ENCODE data around the gene NODAL. TPM values are rescaled to one million over a fixed set of nuclear protein-coding genes. Genes with fewer than 3 reads are reported as not detected.

NODAL gene
- total RNA-seq, 1 experiment from 2014 or later = 0.30 TPM

- TF ChIP-seq RAD21 (IDR thresholded peaks at IDR 0.05; ENCODE audit: low read depth) = no peak
- TF ChIP-seq CBX3 (IDR thresholded peaks at IDR 0.05; ENCODE audit: low read depth) = no peak
These were observed 31.4 kb upstream of the NODAL start (continued) for GRCh38 chr10:70472799-70473454.

GRCh38 chr10:70466951-70467350 is 25.5 kb upstream of the NODAL start:
- ChIA-PET CTCF (no interaction called here), POLR2A (no interaction called here), RAD21 (ENCODE audit: low non-redundant PET in 1 of 2, low total read pairs in 2 of 2, uncharacterized antibody in 2 of 2, unreplicated experiment in 2 of 2) (no interaction called here)
- no peak overlapping the region for H3K27ac ChIP-seq (ENCODE audit: low read depth, low read length)
- H3K36me3 ChIP-seq (ENCODE audit: control insufficient read depth in 1 of 2, insufficient read depth in 2 of 2, low read length in 2 of 2) = no peaks in the 10 kb centered on the region
- intact Hi-C loops (cut with micrococcal nuclease) = no loop called here
- TF ChIP-seq POLR2AphosphoS5 (IDR thresholded peaks at IDR 0.05; ENCODE audit: low read depth, low read length) = no peak
- TF ChIP-seq SRF (IDR thresholded peaks at IDR 0.05; ENCODE audit: low read depth) = no peak
- TF ChIP-seq YY1 (IDR thresholded peaks at IDR 0.05; ENCODE audit: extremely low read depth, insufficient replicate concordance, low read depth, low read length) = no peak
- TF ChIP-seq CBX3 (IDR thresholded peaks at IDR 0.05; ENCODE audit: low read depth) = no peak
- TF ChIP-seq CTCF (IDR thresholded peaks at IDR 0.05 in 2 of 3, conservative IDR thresholded peaks at IDR 0.05 in 1 of 3; ENCODE audit: borderline replicate concordance in 1 of 3, insufficient read depth in 1 of 3, low read depth in 2 of 3, low read length in 2 of 3) = no peak
- no peak for TF ChIP-seq SIN3A (IDR thresholded peaks at IDR 0.05; ENCODE audit: low read depth)
- no peak for TF ChIP-seq JUND (IDR thresholded peaks at IDR 0.05)
- TF ChIP-seq ATF3 (IDR thresholded peaks at IDR 0.05) = no peak
- TF ChIP-seq ELF1 (IDR thresholded peaks at IDR 0.05; ENCODE audit: borderline replicate concordance, low read depth) = no peak
- no peak for TF ChIP-seq EZH2phosphoT487 (IDR thresholded peaks at IDR 0.05; ENCODE audit: borderline replicate concordance)
- no peak for TF ChIP-seq ZBTB33 (IDR thresholded peaks at IDR 0.05; ENCODE audit: extremely low read depth, insufficient replicate concordance, low read length)
- no peak for TF ChIP-seq SP1 (IDR thresholded peaks at IDR 0.05; ENCODE audit: low read depth)
- no peak for TF ChIP-seq ZNF274 (IDR thresholded peaks at IDR 0.05; ENCODE audit: low read depth, low read length)
- TF ChIP-seq ZFX (IDR thresholded peaks at IDR 0.05) = no peak
- no peak overlapping the region for H2AFZ ChIP-seq (ENCODE audit: low read depth, low read length, poor library complexity, severe bottlenecking)
- no peaks in the 10 kb centered on the region for H3K9me3 ChIP-seq (ENCODE audit: control insufficient read depth in 1 of 2, insufficient read depth in 1 of 2, low read depth in 1 of 2, low read length in 2 of 2)
- no peak for ATAC-seq
- no peak overlapping the region for H3K4me3 ChIP-seq (replicated peaks in 1 of 2; ENCODE audit: low read depth in 1 of 2, low read length in 2 of 2)
- no TSS peak for BruUV-seq (replicated peaks)
- no peak overlapping the region for H3K9ac ChIP-seq (ENCODE audit: low read length)
- H4K20me1 ChIP-seq (ENCODE audit: insufficient read depth) = no peaks in the 10 kb centered on the region
- no peaks in the 10 kb centered on the region for H3K27me3 ChIP-seq (ENCODE audit: insufficient read depth, low read length)
- H3K4me2 ChIP-seq (ENCODE audit: low read length) = no peak overlapping the region
- no peak for DNase-seq (ENCODE audit: low read depth, low spot score)
- no peaks in the 10 kb centered on the region for H3K9me2 ChIP-seq (ENCODE audit: insufficient read depth)
- H3K4me1 ChIP-seq (ENCODE audit: control insufficient read depth in 1 of 2, insufficient read depth in 2 of 2, low read length in 2 of 2) = peaks cover 17 to 19% of the 10 kb centered on the region in 2 experiments
- H3K79me2 ChIP-seq (ENCODE audit: insufficient read depth, low read length) = no peaks in the 10 kb centered on the region

Measured in HCT116 (cell line).